OCI-LY3 (cell line): Measurements from ENCODE around the gene SRPX.

Experiments used
- H2AFZ ChIP-seq: fragments of 200-600, 300-600 bp; shearing (Covaris generic); 2 replicates; pipeline ENCODE4 v1.6.0; 2014; ENCODE audit warnings: antibody characterized with exemption, low read depth, low read length
- H3K27ac ChIP-seq: fragments of 200-600, 300-600 bp; sonication (generic); 2 replicates; pipeline ENCODE4 v1.5.1; 2014; ENCODE audit warnings: mild to moderate bottlenecking, low read length, moderate library complexity, mixed read lengths
- H3K27me3 ChIP-seq: fragments of 200-600, 300-600 bp; sonication (generic); 2 replicates; pipeline ENCODE4 v1.6.1; 2014; ENCODE audit warnings: low read depth, low read length, mixed read lengths
- H3K36me3 ChIP-seq: fragments of 200-600, 300-600 bp; sonication (generic); replicated peaks from 2 replicates; pipeline ENCODE3; 2014; ENCODE audit warnings: low read depth, low read length, mixed read lengths
- H3K4me1 ChIP-seq: fragments of 300-600, 200-600 bp; sonication (generic); 2 replicates; pipeline ENCODE4 v1.6.1; 2014; ENCODE audit warnings: low read length, mixed read lengths
- H3K4me2 ChIP-seq: fragments of 200-600, 300-600 bp; sonication (generic); 2 replicates; pipeline ENCODE4 v1.6.1; 2014; ENCODE audit warnings: low read length, mixed read lengths
- H3K4me3 ChIP-seq: fragments of 300-600, 200-600 bp; sonication (generic); 2 replicates; pipeline ENCODE4 v1.5.1; 2014; ENCODE audit warnings: antibody characterized with exemption, mild to moderate bottlenecking, low read length, moderate library complexity
- H3K79me2 ChIP-seq: fragments of 300-600, 200-600 bp; shearing (Covaris generic); 2 replicates; pipeline ENCODE4 v1.6.1; 2014; ENCODE audit warnings: mild to moderate bottlenecking, low read length, mixed read lengths
- H3K9ac ChIP-seq: fragments of 300-600, 200-600 bp; shearing (Covaris generic); 2 replicates; pipeline ENCODE4 v1.6.0; 2014; ENCODE audit warnings: mild to moderate bottlenecking, low read length, moderate library complexity
- H3K9me3 ChIP-seq: fragments of 200-600, 300-600 bp; shearing (Covaris generic); 2 replicates; pipeline ENCODE4 v1.6.1; 2014; ENCODE audit warnings: low read length, mixed read lengths; ENCODE audit not compliant: insufficient read depth
- H4K20me1 ChIP-seq: fragments of 200-600, 300-600 bp; sonication (generic); 2 replicates; pipeline ENCODE4 v1.6.1; 2016; ENCODE audit warnings: low read length, mixed read lengths; ENCODE audit not compliant: insufficient read depth
- CTCF ChIP-seq: fragments of 200-600, 300-600 bp; sonication (generic); IDR thresholded peaks from 2 replicates; pipeline ENCODE4 v1.5.1; 2014; ENCODE audit warnings: antibody characterized with exemption, low read length, low read depth
- EZH2phosphoT487 ChIP-seq: fragments of 200-600 bp; shearing (Covaris generic); IDR thresholded peaks from 2 replicates; pipeline ENCODE4 v1.6.1; 2018; ENCODE audit warnings: antibody characterized with exemption, mixed run types, low read depth

The SRPX gene

DNA sequence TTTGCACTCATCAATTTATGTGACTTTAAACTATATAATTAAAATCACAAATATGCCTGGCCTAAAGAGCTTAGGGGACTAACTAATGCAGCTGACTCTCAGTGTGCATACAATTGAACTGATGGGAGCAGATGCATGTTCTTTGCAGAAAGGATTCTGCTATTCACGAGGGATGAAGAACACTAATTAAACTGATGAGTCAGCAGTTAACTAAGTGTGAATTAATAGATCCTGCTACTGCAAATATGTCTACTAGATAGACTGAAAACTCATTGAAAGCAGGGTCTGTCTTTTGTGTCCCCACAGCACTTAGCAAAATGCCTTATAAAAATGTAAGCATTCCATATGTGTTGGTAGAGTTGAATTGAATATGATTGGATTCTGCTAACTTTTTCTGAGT lies 104.0 kb downstream of the SRPX start:
- H3K4me2 ChIP-seq, result no peak overlapping the region
- no peaks in the 10 kb centered on the region for H3K36me3 ChIP-seq
- H3K4me3 ChIP-seq, result no peak overlapping the region
- no peaks in the 10 kb centered on the region for H3K27me3 ChIP-seq
- H3K4me1 ChIP-seq, result no peaks in the 10 kb centered on the region
- H2AFZ ChIP-seq, result no peak overlapping the region
- H3K27ac ChIP-seq, result no peak overlapping the region
- no peak overlapping the region for H3K9ac ChIP-seq
- no peaks in the 10 kb centered on the region for H3K9me3 ChIP-seq
- no peaks in the 10 kb centered on the region for H3K79me2 ChIP-seq
- TF ChIP-seq EZH2phosphoT487, result no peak
- no peak for TF ChIP-seq CTCF
- H4K20me1 ChIP-seq, result no peaks in the 10 kb centered on the region

DNA sequence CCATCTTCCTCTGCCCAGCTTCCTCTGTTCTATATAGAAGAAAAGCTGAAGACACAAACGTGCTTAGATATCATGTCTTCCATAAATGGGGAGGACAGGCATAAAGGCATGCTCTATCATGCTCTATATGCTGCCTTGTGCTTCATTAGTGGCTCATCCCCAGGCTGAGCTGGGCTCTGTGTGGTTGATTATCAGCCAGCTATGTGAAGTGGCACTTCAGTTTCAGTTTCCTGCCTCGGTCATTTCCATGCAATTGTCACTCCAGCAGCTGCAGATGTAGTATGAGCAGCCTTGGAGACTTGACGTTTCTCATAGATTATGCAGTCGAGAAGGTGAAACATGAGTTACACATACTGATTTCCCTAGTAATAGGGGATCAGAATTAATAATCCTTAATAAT lies 108.1 kb downstream of the SRPX start:
- no peak for TF ChIP-seq CTCF
- TF ChIP-seq EZH2phosphoT487, result no peak
- no peaks in the 10 kb centered on the region for H4K20me1 ChIP-seq
- H3K9ac ChIP-seq, result no peak overlapping the region
- H3K27me3 ChIP-seq, result no peaks in the 10 kb centered on the region
- H3K4me3 ChIP-seq, result peak overlapping the region; percentile 32
- H3K79me2 ChIP-seq, result no peaks in the 10 kb centered on the region
- H3K9me3 ChIP-seq, result no peaks in the 10 kb centered on the region
- peak overlapping the region; percentile 47 for H3K4me2 ChIP-seq
- peak overlapping the region; percentile 21; the same call in 1 of the 2 replicates for H2AFZ ChIP-seq
- H3K36me3 ChIP-seq, result no peaks in the 10 kb centered on the region
- H3K4me1 ChIP-seq, result no peaks in the 10 kb centered on the region
- no peak overlapping the region for H3K27ac ChIP-seq

DNA sequence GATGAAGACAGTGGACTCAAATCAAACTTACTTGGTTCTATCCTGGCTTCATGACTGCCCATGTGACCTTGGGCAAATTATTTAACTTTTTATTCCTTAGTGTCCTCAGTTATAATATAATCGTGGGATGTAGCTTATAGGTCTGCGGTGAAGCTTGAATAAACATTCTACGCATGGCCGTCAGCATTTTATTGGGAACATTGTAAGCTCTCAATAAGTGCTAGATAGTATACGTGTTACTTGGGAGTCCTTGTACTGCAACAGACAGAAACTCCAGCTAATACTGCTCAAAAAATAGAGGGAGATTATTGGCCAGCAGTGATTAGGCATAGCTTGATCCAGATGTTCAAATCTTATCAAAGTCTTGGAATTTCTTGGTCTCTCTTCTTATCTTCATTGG lies 109.5 kb downstream of the SRPX start:
- Histone ChIP-seq H3K9ac (no peak overlapping the region), H3K27ac (no peak overlapping the region), H3K36me3 (no peaks in the 10 kb centered on the region), H2AFZ (no peak overlapping the region), H3K4me3 (no peak overlapping the region), H3K27me3 (no peaks in the 10 kb centered on the region), H3K4me1 (no peaks in the 10 kb centered on the region), H4K20me1 (no peaks in the 10 kb centered on the region), H3K79me2 (no peaks in the 10 kb centered on the region), H3K4me2 (no peak overlapping the region), H3K9me3 (no peaks in the 10 kb centered on the region)
- no peak for TF ChIP-seq EZH2phosphoT487
- no peak for TF ChIP-seq CTCF

DNA sequence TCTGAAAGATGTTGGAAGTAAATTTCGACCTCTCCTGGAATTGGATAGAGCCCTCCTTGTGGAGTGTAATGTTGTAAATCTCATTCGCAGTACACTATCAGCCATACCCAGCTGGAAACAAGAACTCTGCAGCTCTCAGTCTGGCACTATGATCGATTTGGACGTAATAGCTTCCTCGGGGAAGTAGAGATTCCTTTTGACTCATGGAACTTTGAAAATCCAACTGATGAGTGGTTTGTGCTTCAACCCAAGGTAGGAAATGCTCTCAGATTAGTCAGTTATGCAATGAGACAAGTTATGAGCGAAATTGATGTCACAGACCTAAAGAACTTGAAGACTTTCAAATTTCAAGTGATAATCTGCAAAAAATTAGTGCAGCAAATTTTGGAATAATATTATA lies 110.4 kb downstream of the SRPX start:
- Histone ChIP-seq H3K4me1 (no peaks in the 10 kb centered on the region), H3K36me3 (no peaks in the 10 kb centered on the region), H3K79me2 (no peaks in the 10 kb centered on the region), H3K9me3 (no peaks in the 10 kb centered on the region), H2AFZ (no peak overlapping the region), H3K4me3 (no peak overlapping the region), H4K20me1 (no peaks in the 10 kb centered on the region), H3K9ac (no peak overlapping the region), H3K4me2 (no peak overlapping the region), H3K27me3 (no peaks in the 10 kb centered on the region), H3K27ac (no peak overlapping the region)
- no peak for TF ChIP-seq EZH2phosphoT487
- TF ChIP-seq CTCF, result no peak
